ENCODE data around the gene COL25A1. TPM values are rescaled to one million over a fixed set of nuclear protein-coding genes. Genes with fewer than 3 reads are reported as not detected.
A peak's percentile ranks its signal among the peaks of the same experiment; 100 is the strongest.
"Not testable (repeated sequence)": the region's sequence is repeated elsewhere in the genome, so short reads cannot be mapped to it uniquely, and the experiment has no call there.

Gene COL25A1
- polyA plus RNA-seq, 3 donors from 2014 or later, result not detected

- H3K9me3 Mint-ChIP-seq, result no peaks in the 10 kb centered on the region
- H3K36me3 Mint-ChIP-seq, result no peaks in the 10 kb centered on the region
- peak in 1 of 3 donors; percentile 41 for DNase-seq
- H3K4me1 Mint-ChIP-seq, result no peaks in the 10 kb centered on the region
- H3K27me3 Mint-ChIP-seq (ENCODE audit: low read depth in 3 of 3), result peaks cover 0 to 4% (median 2%) of the 10 kb centered on the region in 3 donors
- no peak overlapping the region for H3K4me3 Mint-ChIP-seq
- H3K27ac Mint-ChIP-seq, result no peak overlapping the region
Observed at GRCh38 chr4:108941904-108942430, 360.5 kb downstream of the COL25A1 start.

GRCh38 chr4:108940634-108941033 lies 361.8 kb downstream of the COL25A1 start:
- H3K27ac Mint-ChIP-seq, result no peak overlapping the region
- H3K9me3 Mint-ChIP-seq, result no peaks in the 10 kb centered on the region
- H3K27me3 Mint-ChIP-seq (ENCODE audit: low read depth in 3 of 3), result peaks cover 0 to 2% (median 0%) of the 10 kb centered on the region in 3 donors
- no peaks in the 10 kb centered on the region for H3K4me1 Mint-ChIP-seq
- no peak overlapping the region for H3K4me3 Mint-ChIP-seq
- no peaks in the 10 kb centered on the region for H3K36me3 Mint-ChIP-seq
- DNase-seq, result no peak

GRCh38 chr4:108940149-108940548 lies 362.3 kb downstream of the COL25A1 start:
- H3K27ac Mint-ChIP-seq, result no peak overlapping the region
- H3K4me1 Mint-ChIP-seq, result no peaks in the 10 kb centered on the region
- no peaks in the 10 kb centered on the region for H3K9me3 Mint-ChIP-seq
- H3K27me3 Mint-ChIP-seq (ENCODE audit: low read depth in 3 of 3), result peaks cover 0 to 2% (median 0%) of the 10 kb centered on the region in 3 donors
- no peaks in the 10 kb centered on the region for H3K36me3 Mint-ChIP-seq
- no peak overlapping the region for H3K4me3 Mint-ChIP-seq
- no peak for DNase-seq

- Mint-ChIP-seq H3K36me3 (no peaks in the 10 kb centered on the region), H3K4me1 (no peaks in the 10 kb centered on the region), H3K27ac (no peak overlapping the region), H3K4me3 (no peak overlapping the region), H3K27me3 (ENCODE audit: low read depth in 3 of 3) (peaks cover 0 to 2% (median 2%) of the 10 kb centered on the region in 3 donors), H3K9me3 (peaks cover 0 to 3% (median 0%) of the 10 kb centered on the region in 6 donors)
- no peak for DNase-seq
Observed at GRCh38 chr4:108937066-108937465, 365.4 kb downstream of the COL25A1 start.

GRCh38 chr4:108933925-108934324 lies 368.5 kb downstream of the COL25A1 start:
- not testable (repeated sequence) for H3K4me1 Mint-ChIP-seq; H3K27ac Mint-ChIP-seq; DNase-seq; H3K36me3 Mint-ChIP-seq; H3K27me3 Mint-ChIP-seq (ENCODE audit: low read depth in 3 of 3); H3K4me3 Mint-ChIP-seq; H3K9me3 Mint-ChIP-seq

GRCh38 chr4:108933046-108933445 lies 369.4 kb downstream of the COL25A1 start:
- Mint-ChIP-seq H3K4me3 (no peak overlapping the region), H3K9me3 (peaks cover 0 to 3% (median 0%) of the 10 kb centered on the region in 6 donors), H3K36me3 (no peaks in the 10 kb centered on the region), H3K27ac (no peak overlapping the region), H3K4me1 (no peaks in the 10 kb centered on the region), H3K27me3 (ENCODE audit: low read depth in 3 of 3) (peaks cover 0 to 2% (median 2%) of the 10 kb centered on the region in 3 donors)
- no peak for DNase-seq

- no peak for DNase-seq
- H3K27me3 Mint-ChIP-seq (ENCODE audit: low read depth in 3 of 3), result peaks cover 0 to 2% (median 0%) of the 10 kb centered on the region in 3 donors
- H3K27ac Mint-ChIP-seq, result no peak overlapping the region
- H3K36me3 Mint-ChIP-seq, result no peaks in the 10 kb centered on the region
- no peaks in the 10 kb centered on the region for H3K4me1 Mint-ChIP-seq
- no peak overlapping the region for H3K4me3 Mint-ChIP-seq
- H3K9me3 Mint-ChIP-seq, result peaks cover 0 to 3% (median 0%) of the 10 kb centered on the region in 6 donors
Observed at GRCh38 chr4:108931926-108932325, 370.5 kb downstream of the COL25A1 start.

GRCh38 chr4:108930186-108930585 lies 372.3 kb downstream of the COL25A1 start:
- Mint-ChIP-seq H3K36me3 (no peaks in the 10 kb centered on the region), H3K27ac (no peak overlapping the region), H3K27me3 (ENCODE audit: low read depth in 3 of 3) (peaks cover 0 to 2% (median 0%) of the 10 kb centered on the region in 3 donors), H3K4me1 (no peaks in the 10 kb centered on the region), H3K9me3 (peaks cover 0 to 3% (median 0%) of the 10 kb centered on the region in 6 donors), H3K4me3 (no peak overlapping the region)
- DNase-seq, result no peak

GRCh38 chr4:108926781-108927180 lies 375.7 kb downstream of the COL25A1 start:
- Mint-ChIP-seq H3K4me1 (no peaks in the 10 kb centered on the region), H3K4me3 (no peak overlapping the region), H3K9me3 (peaks cover 0 to 3% (median 0%) of the 10 kb centered on the region in 6 donors), H3K27me3 (ENCODE audit: low read depth in 3 of 3) (no peaks in the 10 kb centered on the region), H3K36me3 (no peaks in the 10 kb centered on the region), H3K27ac (no peak overlapping the region)
- no peak for DNase-seq

GRCh38 chr4:108926061-108926460 lies 376.4 kb downstream of the COL25A1 start:
- Mint-ChIP-seq H3K9me3 (peaks cover 0 to 3% (median 0%) of the 10 kb centered on the region in 6 donors), H3K27ac (no peak overlapping the region), H3K4me3 (no peak overlapping the region), H3K36me3 (no peaks in the 10 kb centered on the region), H3K4me1 (no peaks in the 10 kb centered on the region), H3K27me3 (ENCODE audit: low read depth in 3 of 3) (no peaks in the 10 kb centered on the region)
- no peak for DNase-seq

GRCh38 chr4:108922191-108922590 lies 380.3 kb downstream of the COL25A1 start:
- no peak overlapping the region for H3K27ac Mint-ChIP-seq
- DNase-seq, result no peak
- H3K9me3 Mint-ChIP-seq, result peaks cover 0 to 3% (median 0%) of the 10 kb centered on the region in 6 donors
- H3K27me3 Mint-ChIP-seq (ENCODE audit: low read depth in 3 of 3), result no peaks in the 10 kb centered on the region
- H3K36me3 Mint-ChIP-seq, result no peaks in the 10 kb centered on the region
- no peak overlapping the region for H3K4me3 Mint-ChIP-seq
- no peaks in the 10 kb centered on the region for H3K4me1 Mint-ChIP-seq

- no peak for DNase-seq
- Mint-ChIP-seq H3K9me3 (peaks cover 0 to 3% (median 0%) of the 10 kb centered on the region in 6 donors), H3K27me3 (ENCODE audit: low read depth in 3 of 3) (no peaks in the 10 kb centered on the region), H3K4me1 (no peaks in the 10 kb centered on the region), H3K27ac (no peak overlapping the region), H3K36me3 (no peaks in the 10 kb centered on the region), H3K4me3 (no peak overlapping the region)
Observed at GRCh38 chr4:108920395-108921087, 381.9 kb downstream of the COL25A1 start.

GRCh38 chr4:108919226-108919893 lies 383.1 kb downstream of the COL25A1 start:
- Mint-ChIP-seq H3K27ac (no peak overlapping the region), H3K9me3 (peaks cover 0 to 3% (median 0%) of the 10 kb centered on the region in 6 donors), H3K4me3 (no peak overlapping the region), H3K27me3 (ENCODE audit: low read depth in 3 of 3) (peaks cover 0 to 5% (median 0%) of the 10 kb centered on the region in 3 donors), H3K36me3 (no peaks in the 10 kb centered on the region), H3K4me1 (no peaks in the 10 kb centered on the region)
- DNase-seq, result no peak

- no peaks in the 10 kb centered on the region for H3K9me3 Mint-ChIP-seq
- H3K4me3 Mint-ChIP-seq, result no peak overlapping the region
- DNase-seq, result no peak
- no peak overlapping the region for H3K27ac Mint-ChIP-seq
- H3K36me3 Mint-ChIP-seq, result no peaks in the 10 kb centered on the region
- H3K27me3 Mint-ChIP-seq (ENCODE audit: low read depth in 3 of 3), result peaks cover 0 to 5% (median 0%) of the 10 kb centered on the region in 3 donors
- H3K4me1 Mint-ChIP-seq, result no peaks in the 10 kb centered on the region
Observed at GRCh38 chr4:108917255-108917654, 385.2 kb downstream of the COL25A1 start.
